Smooth muscle cell (in vitro differentiated cells): ENCODE data around the gene NSUN3. TPM values are rescaled to one million over a fixed set of nuclear protein-coding genes. Genes with fewer than 3 reads are reported as not detected.
"Not testable (repeated sequence)": the region's sequence is repeated elsewhere in the genome, so short reads cannot be mapped to it uniquely, and the experiment has no call there.

Experiments
- DNase-seq: peaks from one replicate; lab custom pipeline; 2025; ENCODE audit not compliant: unreplicated experiment; lab: John Stamatoyannopoulos, UW
- H2AFZ ChIP-seq: fragments of 200-600 bp; sonication (generic); 2 replicates; pipeline ENCODE4 v1.6.0; 2016; ENCODE audit warnings: antibody characterized with exemption, low read depth, mild to moderate bottlenecking
- H3F3A ChIP-seq: fragments of 200-600 bp; sonication (generic); 2 replicates; pipeline ENCODE4 v1.6.0; 2017; ENCODE audit warnings: antibody characterized with exemption, low read depth
- H3K27ac ChIP-seq: fragments of 200-600 bp; sonication (generic); 2 replicates; pipeline ENCODE4 v1.5.1; 2016; ENCODE audit warnings: low read depth, mild to moderate bottlenecking
- H3K27me3 ChIP-seq: fragments of 200-600 bp; sonication (generic); 2 replicates; pipeline ENCODE4 v1.6.1; 2016; ENCODE audit warnings: low read depth, mild to moderate bottlenecking
- H3K36me3 ChIP-seq: fragments of 200-600 bp; sonication (generic); 2 replicates; pipeline ENCODE4 v1.5.1; 2016; ENCODE audit warnings: low read depth
- H3K4me1 ChIP-seq: fragments of 200-600 bp; sonication (generic); 2 replicates; pipeline ENCODE4 v1.5.1; 2016; ENCODE audit warnings: low read depth
- H3K4me2 ChIP-seq: fragments of 200-600 bp; sonication (generic); 2 replicates; pipeline ENCODE4 v1.6.0; 2016; ENCODE audit warnings: mild to moderate bottlenecking
- H3K4me3 ChIP-seq: fragments of 200-600 bp; sonication (generic); 2 replicates; pipeline ENCODE4 v1.5.1; 2016; ENCODE audit warnings: mild to moderate bottlenecking
- H3K79me2 ChIP-seq: fragments of 200-600 bp; sonication (generic); 2 replicates; pipeline ENCODE4 v1.6.0; 2016; ENCODE audit warnings: low read depth, mild to moderate bottlenecking
- H3K9ac ChIP-seq: fragments of 200-600 bp; sonication (generic); 2 replicates; pipeline ENCODE4 v1.6.0; 2016; ENCODE audit warnings: low read depth
- H3K9me3 ChIP-seq: fragments of 200-600 bp; sonication (generic); replicated peaks from 2 replicates; pipeline ENCODE4 v1.5.1; 2016; ENCODE audit warnings: low read depth
- H4K20me1 ChIP-seq: fragments of 200-600 bp; sonication (generic); 2 replicates; pipeline ENCODE4 v1.6.0; 2016; ENCODE audit warnings: low read depth
- WGBS: methylation state at CpG from one replicate; pipeline ENCODE4 v1.1.7; 2016; ENCODE audit warnings: low lambda C conversion rate; 5-methylcytosine and 5-hydroxymethylcytosine counted together
- polyA plus RNA-seq: library from polyadenylated mRNA; unstranded; fragments of >200 nt; fragmentation: Nextera tagmentation; extraction: Ambion mirVana; gene quantifications from 2 replicates; pipeline ENCODE4 v1.2.1, GENCODE V29; 2016
- total RNA-seq: library from RNA; depleted of rRNA; stranded (reverse); fragments of >200 nt; gene quantifications from 2 replicates; pipeline ENCODE4 v1.2.3, GENCODE V29; 2014
- TF ChIP-seq, protein P1 (sequence below): fragments of 200-600 bp; sonication (generic); IDR thresholded peaks from 2 replicates; pipeline ENCODE4 v1.5.1; 2017; ENCODE audit warnings: borderline replicate concordance, mild to moderate bottlenecking, antibody characterized with exemption; ENCODE audit not compliant: insufficient read depth, poor library complexity, severe bottlenecking

The NSUN3 gene
- total and polyA plus RNA-seq, 2 experiments from 2014 or later, result 5.3 to 8.3 TPM

DNA sequence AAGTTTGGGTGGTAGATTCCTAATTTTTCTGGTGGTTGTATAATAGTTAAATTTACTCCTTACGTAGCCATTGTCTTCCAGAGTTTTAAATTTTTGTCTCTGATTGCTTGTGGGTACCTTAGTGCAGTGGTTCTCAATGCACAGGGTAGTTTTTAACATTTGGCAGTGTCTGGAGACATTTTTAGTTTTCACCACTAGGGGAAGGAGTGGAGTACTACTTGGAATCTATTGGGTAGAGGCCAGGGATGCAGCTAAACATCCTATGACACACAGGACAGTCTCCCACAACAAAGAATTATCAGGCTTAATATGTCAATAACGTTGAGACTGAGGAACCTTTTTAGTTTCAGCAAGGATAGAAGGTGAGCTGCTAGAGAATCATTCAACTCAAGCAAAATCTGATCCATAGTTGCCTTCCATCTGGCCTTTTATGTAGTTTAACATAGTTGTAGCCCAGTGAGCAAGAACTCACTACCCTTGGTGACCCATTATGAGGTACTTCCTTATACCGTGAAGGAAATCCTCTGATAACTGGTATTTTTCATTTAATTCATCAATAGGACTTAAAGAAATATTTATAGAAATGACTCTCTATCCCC is 25.9 kb upstream of the NSUN3 start:
- Histone ChIP-seq H3K4me1 (no peaks in the 10 kb centered on the region), H3F3A (no peaks in the 10 kb centered on the region)
- no peak for DNase-seq

DNA sequence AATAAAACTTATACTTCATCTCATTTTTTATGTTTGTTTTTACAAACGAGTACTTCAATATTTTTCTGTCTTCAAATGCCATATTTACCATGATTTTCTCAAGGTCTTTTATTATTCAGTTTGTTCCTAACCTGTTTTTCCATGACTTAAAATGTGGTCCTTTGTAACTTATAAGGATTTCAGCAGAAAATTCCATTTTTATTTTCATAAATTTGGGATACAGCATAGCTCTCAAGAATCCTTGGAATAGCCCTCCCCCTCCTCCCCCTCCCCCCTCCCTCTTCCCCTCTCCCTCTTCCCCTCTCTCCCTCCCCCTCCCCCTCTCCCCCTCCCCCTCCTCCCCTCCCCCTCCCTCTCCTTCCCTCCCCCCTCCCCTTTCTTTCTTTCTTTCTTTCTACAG is 19.6 kb upstream of the NSUN3 start:
- H3K27me3 ChIP-seq, result no peaks in the 10 kb centered on the region
- no peak overlapping the region for H2AFZ ChIP-seq
- no peaks in the 10 kb centered on the region for H3K9me3 ChIP-seq
- H4K20me1 ChIP-seq, result no peaks in the 10 kb centered on the region
- H3K4me3 ChIP-seq, result no peak overlapping the region
- DNase-seq, result no peak
- no peak overlapping the region for H3K9ac ChIP-seq
- no peaks in the 10 kb centered on the region for H3K79me2 ChIP-seq
- WGBS, result 100% methylated on average over 1 of the region's 1 CpG
- H3K4me1 ChIP-seq, result no peaks in the 10 kb centered on the region
- TF ChIP-seq, protein P1, sequence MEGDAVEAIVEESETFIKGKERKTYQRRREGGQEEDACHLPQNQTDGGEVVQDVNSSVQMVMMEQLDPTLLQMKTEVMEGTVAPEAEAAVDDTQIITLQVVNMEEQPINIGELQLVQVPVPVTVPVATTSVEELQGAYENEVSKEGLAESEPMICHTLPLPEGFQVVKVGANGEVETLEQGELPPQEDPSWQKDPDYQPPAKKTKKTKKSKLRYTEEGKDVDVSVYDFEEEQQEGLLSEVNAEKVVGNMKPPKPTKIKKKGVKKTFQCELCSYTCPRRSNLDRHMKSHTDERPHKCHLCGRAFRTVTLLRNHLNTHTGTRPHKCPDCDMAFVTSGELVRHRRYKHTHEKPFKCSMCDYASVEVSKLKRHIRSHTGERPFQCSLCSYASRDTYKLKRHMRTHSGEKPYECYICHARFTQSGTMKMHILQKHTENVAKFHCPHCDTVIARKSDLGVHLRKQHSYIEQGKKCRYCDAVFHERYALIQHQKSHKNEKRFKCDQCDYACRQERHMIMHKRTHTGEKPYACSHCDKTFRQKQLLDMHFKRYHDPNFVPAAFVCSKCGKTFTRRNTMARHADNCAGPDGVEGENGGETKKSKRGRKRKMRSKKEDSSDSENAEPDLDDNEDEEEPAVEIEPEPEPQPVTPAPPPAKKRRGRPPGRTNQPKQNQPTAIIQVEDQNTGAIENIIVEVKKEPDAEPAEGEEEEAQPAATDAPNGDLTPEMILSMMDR, result no peak
- no peak overlapping the region for H3K4me2 ChIP-seq
- no peaks in the 10 kb centered on the region for H3K36me3 ChIP-seq
- H3F3A ChIP-seq, result no peaks in the 10 kb centered on the region
- no peak overlapping the region for H3K27ac ChIP-seq

More for the DNA sequence above, 25.9 kb upstream of the NSUN3 start:
- Histone ChIP-seq H3K4me2 (no peak overlapping the region), H3K27ac (no peak overlapping the region), H4K20me1 (no peaks in the 10 kb centered on the region), H3K9ac (no peak overlapping the region), H3K36me3 (no peaks in the 10 kb centered on the region), H3K27me3 (no peaks in the 10 kb centered on the region), H2AFZ (no peak overlapping the region), H3K4me3 (no peak overlapping the region), H3K79me2 (no peaks in the 10 kb centered on the region), H3K9me3 (no peaks in the 10 kb centered on the region)
- 80% methylated on average over 3 of the region's 3 CpGs for WGBS
- TF ChIP-seq, protein P1, result peak; percentile 36

DNA sequence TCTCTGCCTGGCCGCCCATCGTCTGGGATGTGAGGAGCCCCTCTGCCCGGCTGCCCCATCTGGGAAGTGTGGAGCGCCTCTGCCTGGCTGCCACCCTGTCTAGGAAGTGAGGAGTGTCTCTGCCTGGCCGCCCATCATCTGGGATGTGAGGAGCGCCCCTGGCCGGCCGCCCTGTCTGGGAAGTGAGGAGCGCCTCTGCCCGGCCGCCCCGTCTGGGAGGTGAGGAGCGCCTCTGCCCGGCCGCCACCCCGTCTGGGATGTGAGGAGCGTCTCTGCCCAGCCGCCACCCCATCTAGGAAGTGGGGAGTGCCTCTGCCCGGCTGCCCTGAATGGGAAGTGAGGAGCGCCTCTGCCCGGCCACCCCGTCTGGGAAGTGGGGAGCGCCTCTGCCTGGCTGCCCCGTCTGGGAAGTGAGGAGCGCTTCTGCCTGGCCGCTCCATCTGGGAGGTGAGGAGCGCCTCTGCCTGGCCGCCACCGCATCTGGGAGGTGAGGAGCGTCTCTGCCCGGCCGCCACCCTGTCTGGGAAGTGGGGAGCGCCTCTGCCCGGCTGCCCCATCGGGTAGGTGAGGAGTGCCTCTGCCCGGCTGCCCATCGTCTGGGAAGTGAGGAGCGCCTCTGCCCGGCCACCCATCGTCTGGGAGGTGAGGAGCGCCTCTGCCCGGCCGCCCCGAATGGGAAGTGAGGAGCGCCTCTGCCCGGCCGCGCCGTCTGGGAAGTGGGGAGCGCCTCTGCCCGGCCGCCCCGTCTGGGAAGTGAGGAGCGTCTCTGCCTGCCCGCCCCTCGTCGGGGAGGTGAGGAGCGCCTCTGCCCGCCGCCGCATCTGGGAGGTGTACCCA is 18.5 kb upstream of the NSUN3 start:
- 99% methylated on average over 61 of the region's 61 CpGs for WGBS
- H2AFZ ChIP-seq, DNase-seq, H3K79me2 ChIP-seq, H3K4me3 ChIP-seq, H3K4me2 ChIP-seq, H3K36me3 ChIP-seq, H3K9ac ChIP-seq, H4K20me1 ChIP-seq, H3K9me3 ChIP-seq, H3K27ac ChIP-seq, H3F3A ChIP-seq, H3K4me1 ChIP-seq, H3K27me3 ChIP-seq: not testable (repeated sequence)

DNA sequence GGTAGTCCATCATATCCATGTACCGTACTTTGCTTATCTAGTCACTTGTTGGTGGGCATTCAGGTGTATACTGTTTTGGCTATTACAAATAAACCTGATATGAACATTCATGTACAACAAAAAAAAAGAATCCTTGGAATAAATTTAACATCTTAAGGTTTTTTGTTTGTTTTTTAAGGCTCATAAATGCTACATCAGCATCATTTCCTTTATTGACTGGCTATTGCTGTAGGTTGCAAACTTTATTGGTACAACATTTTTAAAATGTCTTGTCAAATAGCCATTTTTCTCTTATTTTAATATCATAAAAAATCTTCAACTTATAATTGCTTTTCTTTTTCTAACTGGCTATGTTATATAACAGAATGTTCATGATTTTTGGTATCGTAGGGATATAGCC is 16.3 kb upstream of the NSUN3 start:
- TF ChIP-seq, protein P1, result no peak
- Histone ChIP-seq H3K4me3 (no peak overlapping the region), H3K9me3 (no peaks in the 10 kb centered on the region), H3F3A (no peaks in the 10 kb centered on the region), H3K4me2 (no peak overlapping the region), H2AFZ (no peak overlapping the region), H3K27me3 (no peaks in the 10 kb centered on the region), H3K9ac (no peak overlapping the region), H3K36me3 (no peaks in the 10 kb centered on the region), H3K4me1 (no peaks in the 10 kb centered on the region), H3K27ac (no peak overlapping the region), H3K79me2 (no peaks in the 10 kb centered on the region), H4K20me1 (no peaks in the 10 kb centered on the region)
- no peak for DNase-seq
- 96% methylated on average over 2 of the region's 2 CpGs for WGBS
